ENCODE results near the gene EMD. TPM values are rescaled to one million over a fixed set of nuclear protein-coding genes. Genes with fewer than 3 reads are reported as not detected.

The EMD gene
- total RNA-seq, 2 donors from 2014 or later, result 43.8 to 74.2 TPM

- no peaks in the 10 kb centered on the region for H3K27me3 ChIP-seq (replicated peaks; ENCODE audit: insufficient read depth)
- H3K4me1 ChIP-seq (ENCODE audit: control insufficient read depth in 1 of 2, low read depth in 2 of 2), result peaks cover 6 to 20% of the 10 kb centered on the region in 2 donors
- no peak for DNase-seq (ENCODE audit: low spot score)
- ATAC-seq (ENCODE audit: insufficient number of reproducible peaks, low FRiP score, low read depth), result no peak
- H3K9me3 ChIP-seq, result no peaks in the 10 kb centered on the region
- H3K4me3 ChIP-seq, result no peak overlapping the region
- TF ChIP-seq CTCF (IDR thresholded peaks at IDR 0.05), result no peak
- peaks cover 18% of the 10 kb centered on the region for H3K36me3 ChIP-seq
- H3K27ac ChIP-seq, result no peak overlapping the region
Observed at GRCh38 chrX:154401918-154402621, 23.0 kb downstream of the EMD start.

- DNase-seq (ENCODE audit: low spot score) (no peak), ATAC-seq (ENCODE audit: insufficient number of reproducible peaks, low FRiP score, low read depth) (no peak)
- no peak for TF ChIP-seq CTCF (IDR thresholded peaks at IDR 0.05)
- Histone ChIP-seq H3K9me3 (no peaks in the 10 kb centered on the region), H3K36me3 (peaks cover 18% of the 10 kb centered on the region), H3K4me1 (ENCODE audit: control insufficient read depth in 1 of 2, low read depth in 2 of 2) (peaks cover 6 to 20% of the 10 kb centered on the region in 2 donors), H3K27ac (no peak overlapping the region), H3K4me3 (no peak overlapping the region), H3K27me3 (replicated peaks; ENCODE audit: insufficient read depth) (no peaks in the 10 kb centered on the region)
Observed at GRCh38 chrX:154402622-154403127, 23.6 kb downstream of the EMD start.

- Histone ChIP-seq H3K36me3 (peaks cover 18% of the 10 kb centered on the region), H3K27ac (no peak overlapping the region), H3K4me3 (no peak overlapping the region), H3K9me3 (no peaks in the 10 kb centered on the region), H3K4me1 (ENCODE audit: control insufficient read depth in 1 of 2, low read depth in 2 of 2) (peaks cover 6 to 23% of the 10 kb centered on the region in 2 donors), H3K27me3 (replicated peaks; ENCODE audit: insufficient read depth) (no peaks in the 10 kb centered on the region)
- TF ChIP-seq CTCF (IDR thresholded peaks at IDR 0.05), result no peak
- DNase-seq (ENCODE audit: low spot score) (no peak), ATAC-seq (ENCODE audit: insufficient number of reproducible peaks, low FRiP score, low read depth) (no peak)
Observed at GRCh38 chrX:154403192-154403591, 24.1 kb downstream of the EMD start.

- peaks cover 6 to 29% of the 10 kb centered on the region in 2 donors for H3K4me1 ChIP-seq (ENCODE audit: control insufficient read depth in 1 of 2, low read depth in 2 of 2)
- peaks cover 18% of the 10 kb centered on the region for H3K36me3 ChIP-seq
- no peaks in the 10 kb centered on the region for H3K9me3 ChIP-seq
- H3K4me3 ChIP-seq, result no peak overlapping the region
- no peak for TF ChIP-seq CTCF (IDR thresholded peaks at IDR 0.05)
- no peak overlapping the region for H3K27ac ChIP-seq
- no peak for ATAC-seq (ENCODE audit: insufficient number of reproducible peaks, low FRiP score, low read depth)
- H3K27me3 ChIP-seq (replicated peaks; ENCODE audit: insufficient read depth), result no peaks in the 10 kb centered on the region
- no peak for DNase-seq (ENCODE audit: low spot score)
Observed at GRCh38 chrX:154403858-154404257, 24.8 kb downstream of the EMD start.

GRCh38 chrX:154404625-154405192, 25.6 kb downstream of the EMD start:
- H3K36me3 ChIP-seq, result peaks cover 12% of the 10 kb centered on the region
- H3K27me3 ChIP-seq (replicated peaks; ENCODE audit: insufficient read depth), result no peaks in the 10 kb centered on the region
- no peak for DNase-seq (ENCODE audit: low spot score)
- no peaks in the 10 kb centered on the region for H3K9me3 ChIP-seq
- H3K4me3 ChIP-seq, result no peak overlapping the region
- H3K27ac ChIP-seq, result no peak overlapping the region
- TF ChIP-seq CTCF (IDR thresholded peaks at IDR 0.05), result no peak
- peaks cover 5 to 25% of the 10 kb centered on the region in 2 donors for H3K4me1 ChIP-seq (ENCODE audit: control insufficient read depth in 1 of 2, low read depth in 2 of 2)
- ATAC-seq (ENCODE audit: insufficient number of reproducible peaks, low FRiP score, low read depth), result no peak

Measured in thoracic aorta (tissue), 2 donors.